SIG-M5 (cell line): ENCODE data around the gene CLGN.

Source experiments
- DNase-seq: peaks from one replicate; lab custom pipeline; 2025; lab: John Stamatoyannopoulos, UW

CLGN gene

DNA sequence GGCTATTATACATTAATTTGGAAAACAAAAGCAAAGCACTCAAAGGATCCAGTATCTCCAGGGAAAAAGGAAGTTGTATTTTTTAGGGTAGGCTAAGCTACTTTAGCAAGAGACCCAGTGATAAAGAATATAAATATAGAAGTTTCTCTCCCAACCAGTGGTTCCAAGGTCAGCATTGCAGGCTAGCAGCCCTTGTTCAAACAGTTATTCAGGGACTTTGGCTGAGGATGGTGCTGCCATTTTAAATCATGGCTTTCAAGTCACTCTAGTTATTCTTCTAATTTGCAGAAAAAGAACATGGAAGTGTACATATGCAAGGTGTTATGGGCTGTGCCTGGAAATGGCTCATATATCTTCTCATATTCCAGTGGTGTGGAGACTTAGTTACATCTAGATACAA lies 44.7 kb downstream of the CLGN start:
- no peak for DNase-seq

DNA sequence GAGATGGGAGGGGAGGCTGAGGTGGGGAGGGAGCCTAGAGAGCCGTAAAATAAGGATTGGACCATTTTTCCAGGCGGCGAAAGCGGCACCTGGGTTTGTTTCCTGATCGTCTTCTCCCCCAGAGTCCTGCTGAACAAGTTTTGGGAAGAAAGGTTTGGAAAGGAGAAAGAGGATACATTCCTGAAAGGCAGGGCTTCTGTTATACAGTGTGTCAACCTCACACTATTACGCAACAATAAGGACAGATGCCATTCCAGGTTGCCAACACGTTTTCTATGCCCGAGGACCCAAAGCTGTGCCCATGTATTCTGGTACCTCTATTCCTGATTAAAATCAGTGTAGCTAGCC lies 53.3 kb downstream of the CLGN start:
- DNase-seq: no peak

DNA sequence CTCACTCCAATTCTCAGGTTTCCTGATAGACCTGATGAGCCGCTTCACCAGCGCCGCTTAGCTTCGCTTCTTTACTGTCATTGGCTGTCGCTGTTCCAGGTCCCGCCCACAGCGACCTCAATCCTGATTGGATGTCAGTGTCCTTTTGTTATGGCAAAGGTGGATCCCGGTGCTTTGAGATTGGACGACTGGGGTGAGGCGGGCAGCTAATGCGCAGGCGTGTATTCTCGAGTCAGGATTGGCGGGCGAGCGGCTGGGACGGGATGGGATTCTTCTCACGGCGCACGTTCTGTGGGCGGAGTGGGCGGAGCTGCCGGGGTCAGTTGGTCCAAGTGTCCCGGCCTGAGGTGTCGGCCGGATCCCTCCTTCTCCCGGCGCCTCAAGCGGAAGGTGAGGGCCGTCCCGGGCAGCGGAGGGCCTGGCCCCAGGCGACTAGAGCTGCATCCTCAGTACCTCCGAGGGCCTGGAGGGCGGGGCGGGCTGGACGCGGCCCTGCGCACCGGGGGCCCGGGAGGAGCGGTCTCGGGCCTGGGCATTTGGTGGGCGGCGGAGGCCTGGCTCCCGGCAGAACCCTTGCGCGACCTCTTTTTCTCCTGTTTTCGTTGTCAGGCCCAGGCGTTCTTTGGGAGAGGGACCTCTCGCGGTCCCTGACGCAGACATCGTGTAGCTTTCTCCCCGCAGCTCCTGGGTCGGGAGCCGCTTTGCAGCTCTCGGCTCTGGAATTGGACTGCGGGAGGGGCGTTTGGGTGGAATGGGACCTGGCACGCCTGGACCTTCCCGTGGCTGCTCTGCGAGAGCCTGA lies 53.9 kb downstream of the CLGN start, which contains the start of gene SCOC:
SCOC (plus strand) TSS at position 319 of the 802 bp plus-strand sequence. CDS start 5,525 bp downstream, outside the sequence.
- DNase-seq: peak; percentile 86

DNA sequence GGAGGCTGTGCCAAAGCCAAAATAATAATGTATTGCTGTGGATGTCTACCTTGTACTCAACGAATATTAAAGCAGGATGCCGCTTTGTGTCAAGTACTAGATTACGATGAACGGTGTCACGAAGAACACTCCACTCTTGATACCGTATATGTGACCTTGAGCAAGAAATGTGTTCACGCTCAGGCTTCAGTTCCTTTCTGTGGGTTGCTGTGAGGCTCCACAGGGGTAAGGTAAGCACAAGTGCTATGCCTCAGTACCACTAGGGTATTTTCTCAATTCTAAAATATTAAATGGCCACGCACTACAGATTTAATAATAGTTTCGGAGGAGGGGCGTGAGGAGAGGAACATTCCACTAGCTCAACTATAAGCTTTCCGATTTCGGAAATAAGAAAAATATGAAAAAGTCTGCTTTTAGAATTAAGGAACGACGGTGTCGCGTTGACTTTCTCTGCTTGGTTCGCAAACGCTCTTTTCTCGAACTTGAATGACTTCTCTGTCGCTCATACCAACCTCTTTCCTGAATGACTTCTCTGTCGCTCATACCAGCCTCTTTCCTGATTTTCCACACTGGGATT lies 54.6 kb downstream of the CLGN start:
- peak; percentile 0 for DNase-seq

DNA sequence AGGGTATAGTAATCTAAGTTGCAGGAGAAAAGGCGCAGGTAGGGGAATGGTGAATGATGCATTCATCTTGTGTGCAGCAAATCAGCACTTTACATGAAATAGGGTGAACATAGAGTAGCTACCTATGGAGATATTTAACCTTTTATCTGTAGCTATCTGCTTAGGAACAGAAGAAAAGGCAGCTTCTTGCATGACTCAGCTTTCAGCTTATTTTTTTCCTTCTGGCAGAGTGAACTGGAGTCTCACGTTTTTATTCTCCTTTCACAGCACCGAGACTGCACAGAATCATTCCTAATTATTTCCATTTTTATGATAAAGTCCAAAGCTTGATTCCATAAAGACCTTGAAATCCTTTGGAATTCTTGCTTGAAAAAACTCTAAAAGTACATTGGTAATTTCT lies 58.8 kb downstream of the CLGN start:
- DNase-seq: no peak

DNA sequence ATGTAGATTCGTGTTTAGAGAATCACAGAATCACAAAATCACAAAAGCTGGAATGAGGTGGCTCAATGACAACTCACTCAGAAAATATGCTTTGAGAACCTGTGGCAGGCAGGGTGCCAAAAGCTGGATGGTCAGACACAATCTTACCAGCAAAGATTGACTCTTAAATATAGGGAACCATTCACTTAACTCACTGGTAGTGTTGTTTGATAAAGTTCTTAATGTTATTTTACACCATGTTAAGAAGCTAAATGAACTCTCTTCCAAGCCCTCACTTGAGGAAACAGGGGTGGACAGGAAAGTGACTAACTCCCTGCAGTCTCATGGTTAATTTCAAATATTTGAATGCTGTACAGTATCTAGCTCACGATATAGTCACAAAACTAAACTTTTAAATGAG lies 59.7 kb downstream of the CLGN start:
- DNase-seq: no peak

DNA sequence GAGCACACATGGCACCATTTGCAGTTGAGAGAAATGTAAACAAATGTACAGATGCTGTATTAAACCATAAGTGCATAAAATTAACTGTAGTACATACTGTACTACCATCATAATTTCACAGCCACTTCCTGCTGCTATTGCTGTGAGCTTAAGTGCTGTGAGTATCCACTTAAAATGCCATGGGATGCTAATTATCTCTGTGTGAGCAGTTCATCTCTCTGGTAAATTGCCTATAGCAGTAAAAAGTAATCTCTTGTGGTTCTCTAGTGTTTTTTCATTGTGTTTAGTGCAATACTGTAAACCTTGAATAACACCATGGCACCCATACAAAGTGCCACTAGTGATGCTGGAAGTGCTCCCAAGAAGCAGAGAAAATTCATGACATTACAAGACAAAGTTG lies 63.9 kb downstream of the CLGN start:
- DNase-seq: no peak

DNA sequence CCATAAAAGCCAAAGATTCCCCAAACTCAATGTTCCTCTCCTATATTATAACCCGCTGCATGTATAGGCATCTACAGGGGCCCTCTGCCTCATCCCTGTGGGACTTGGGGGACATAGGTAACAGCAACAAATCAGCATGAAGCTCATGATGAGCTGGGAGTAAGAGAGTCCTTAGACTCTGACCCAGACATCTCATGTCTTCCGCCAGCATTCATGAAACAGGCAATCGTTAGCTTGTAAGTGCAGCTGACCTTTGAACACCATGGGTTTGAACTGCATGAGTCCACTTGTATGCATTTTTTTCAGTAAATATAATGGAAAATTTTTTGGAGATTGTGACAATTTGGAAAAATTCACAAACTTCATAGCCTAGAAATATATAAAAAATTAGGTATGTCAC lies 64.4 kb downstream of the CLGN start:
- DNase-seq: no peak

DNA sequence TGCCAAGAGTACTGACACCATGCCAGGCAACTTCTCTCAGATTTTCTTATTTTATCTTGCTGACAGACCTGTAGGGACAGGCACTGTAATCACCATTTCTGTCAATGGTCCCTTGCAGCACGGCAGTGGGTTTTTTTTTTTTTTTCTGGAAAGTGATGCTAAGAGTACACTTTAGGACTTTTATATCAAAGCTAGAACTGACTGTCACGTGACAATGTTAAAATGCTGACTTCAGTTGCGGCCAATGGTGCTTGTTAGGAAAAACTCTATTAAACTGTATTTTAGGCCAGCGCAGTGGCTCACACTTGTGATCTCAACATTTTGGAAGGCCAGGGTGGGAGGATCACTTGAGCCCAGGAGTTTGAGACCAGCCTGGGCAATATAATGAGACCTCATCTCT lies 66.3 kb downstream of the CLGN start:
- DNase-seq: no peak

DNA sequence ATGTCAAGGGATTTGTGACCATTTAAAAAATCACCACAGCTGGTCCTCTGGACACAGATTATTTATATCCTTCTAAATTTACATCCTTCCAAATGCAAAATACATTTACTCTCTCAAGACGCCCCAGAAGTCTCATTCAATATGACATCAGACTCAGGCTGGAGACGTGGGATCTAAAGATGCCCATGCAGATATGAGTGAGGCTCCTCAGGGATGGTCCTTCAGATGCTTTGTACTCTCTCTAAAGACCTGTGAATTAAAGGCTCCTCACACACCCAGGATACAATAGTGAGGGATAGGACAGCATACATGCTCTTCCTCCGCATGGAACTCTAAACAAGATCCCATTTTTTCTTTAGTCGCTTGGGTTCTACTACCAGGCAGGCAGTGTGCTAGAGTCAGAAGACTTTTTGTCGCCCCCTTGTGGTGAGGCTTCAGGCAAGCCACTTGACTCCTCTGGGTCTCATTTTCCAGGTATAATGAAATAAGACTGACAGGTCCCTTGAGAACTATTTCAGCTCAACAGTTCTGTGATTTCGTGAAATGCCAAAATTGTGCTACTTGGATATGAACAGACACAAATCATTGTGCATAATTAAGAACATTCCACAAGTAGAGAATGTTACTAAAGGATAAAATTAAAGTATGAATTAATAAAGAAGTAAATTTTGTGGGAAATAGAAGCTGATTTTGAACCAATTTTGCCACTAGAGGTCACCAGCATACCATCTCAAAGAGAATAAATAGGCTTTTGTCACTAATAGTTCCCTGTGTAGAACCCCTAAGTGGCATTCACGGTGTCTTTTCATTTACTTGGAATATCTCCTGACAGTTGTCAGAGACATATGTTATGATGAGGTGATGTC lies 67.7 kb downstream of the CLGN start:
- no peak for DNase-seq

DNA sequence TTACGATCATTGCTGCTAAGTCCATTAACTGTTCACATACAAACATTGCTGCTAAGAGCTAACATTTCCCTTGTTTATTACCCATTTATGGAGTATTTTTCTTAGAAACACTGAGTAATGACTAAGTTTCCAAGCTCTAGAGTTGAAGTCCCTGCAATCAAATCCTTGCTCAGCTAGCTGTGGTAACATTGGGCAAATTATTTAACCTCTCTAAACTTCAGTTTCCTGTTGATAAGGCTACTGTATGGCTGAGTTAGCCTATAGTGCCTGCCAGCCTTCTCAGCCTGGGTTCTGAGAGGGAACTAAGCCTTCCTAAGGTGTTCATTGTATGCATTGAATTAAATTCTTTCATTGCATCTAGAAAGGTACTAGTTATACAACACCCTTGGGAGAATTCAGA lies 69.2 kb downstream of the CLGN start:
- DNase-seq: no peak

DNA sequence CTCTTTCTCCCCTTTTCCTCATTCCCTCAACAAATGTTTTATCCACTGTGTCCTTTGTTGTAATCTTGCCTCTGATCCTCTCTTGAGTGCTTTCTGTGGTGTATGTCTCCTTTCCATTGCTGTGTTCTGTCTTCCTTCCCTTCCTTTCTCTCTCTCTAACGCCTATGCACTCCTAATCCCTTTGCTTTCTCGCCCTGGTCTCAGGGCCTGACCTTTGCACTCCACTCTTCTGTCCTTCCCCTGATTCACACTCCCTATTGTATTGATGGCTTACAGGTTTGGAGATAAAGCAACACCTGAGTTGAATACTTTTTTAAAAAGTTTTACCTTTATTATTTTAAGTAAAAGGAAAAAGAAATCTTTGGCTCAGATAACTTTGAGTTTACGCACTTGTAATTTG lies 69.6 kb downstream of the CLGN start:
- no peak for DNase-seq

DNA sequence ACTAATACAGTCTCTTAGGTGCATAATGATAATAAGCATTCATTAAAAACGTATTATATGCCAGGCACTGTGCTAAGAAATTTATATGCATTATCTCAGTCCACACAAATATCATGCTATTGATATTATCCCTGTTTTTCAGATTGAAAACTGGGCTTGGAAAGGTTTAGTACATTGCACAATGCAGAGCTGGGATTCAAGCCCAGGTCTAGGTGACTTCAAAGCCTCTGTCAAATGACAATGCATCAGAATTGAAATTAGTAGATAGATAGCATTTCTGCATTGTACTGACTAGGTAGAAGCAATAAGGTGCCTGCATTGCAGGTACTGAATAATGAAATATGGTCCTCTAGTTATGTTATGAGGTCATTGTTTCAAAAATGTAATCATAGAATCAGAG lies 72.2 kb downstream of the CLGN start:
- no peak for DNase-seq

DNA sequence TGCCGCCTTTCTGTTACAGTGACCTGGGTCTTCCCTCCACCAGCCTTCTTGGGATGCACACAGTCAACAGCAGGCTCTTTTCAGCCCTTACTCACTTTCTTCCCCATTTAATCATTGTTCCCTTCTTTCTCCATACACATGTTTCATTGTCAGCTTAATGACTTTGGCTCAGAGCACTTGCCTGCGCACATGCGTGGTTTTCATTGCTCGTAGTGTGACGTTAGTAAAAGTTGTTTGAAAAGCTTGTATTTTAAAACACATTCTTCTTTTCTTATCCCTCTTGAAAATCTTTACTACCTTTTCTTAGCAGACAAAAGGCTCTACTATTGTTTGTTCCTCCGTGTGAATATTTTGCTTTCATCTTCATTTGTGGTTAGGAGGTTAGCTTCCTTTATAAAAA lies 73.7 kb downstream of the CLGN start:
- no peak for DNase-seq

DNA sequence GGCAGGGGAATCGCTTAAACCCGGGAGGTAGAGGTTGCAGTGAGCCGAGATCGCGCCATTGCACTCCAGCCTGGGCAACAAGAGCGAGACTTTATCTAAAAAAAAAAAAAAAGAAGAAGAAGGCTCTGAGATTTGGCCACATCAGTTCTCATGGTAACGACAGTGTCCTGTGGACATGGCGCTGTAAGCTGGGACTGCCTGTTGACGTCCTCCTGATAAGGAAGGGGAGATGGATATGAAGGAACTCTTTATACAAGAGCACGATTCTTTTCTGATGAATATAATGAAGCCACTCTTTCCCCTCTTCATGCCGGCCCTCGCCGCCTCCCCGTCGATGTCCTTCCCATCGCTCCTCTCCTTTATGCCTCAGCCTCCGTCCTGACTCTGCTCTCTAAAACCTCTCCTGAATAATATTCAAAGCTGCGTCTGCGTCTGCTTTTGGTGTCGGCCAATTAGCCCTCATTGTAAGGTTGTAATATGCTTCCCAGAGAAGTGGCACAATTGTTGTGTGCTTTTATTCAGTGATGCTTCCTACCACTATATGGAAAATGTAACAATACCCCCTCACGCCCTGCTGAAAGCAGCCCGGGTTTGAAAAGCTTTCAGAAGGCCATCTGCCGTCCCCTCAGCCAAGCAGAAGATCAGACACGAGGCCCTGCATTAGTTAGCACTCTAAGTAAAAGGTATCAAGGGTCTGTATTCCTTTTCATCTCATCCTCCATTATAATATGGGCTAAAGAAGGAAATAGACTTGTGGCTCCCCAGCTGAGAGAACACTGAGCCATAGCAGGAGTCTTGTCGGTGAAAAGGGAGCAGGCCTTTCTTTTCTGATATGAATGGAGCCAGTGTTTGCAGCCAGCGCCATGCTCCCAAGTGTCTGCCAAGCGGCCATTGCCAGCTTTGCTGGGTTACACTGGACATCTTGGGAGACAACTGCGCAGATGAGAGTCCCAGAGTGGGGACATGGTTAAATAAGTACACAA lies 76.1 kb downstream of the CLGN start:
- DNase-seq: no peak

DNA sequence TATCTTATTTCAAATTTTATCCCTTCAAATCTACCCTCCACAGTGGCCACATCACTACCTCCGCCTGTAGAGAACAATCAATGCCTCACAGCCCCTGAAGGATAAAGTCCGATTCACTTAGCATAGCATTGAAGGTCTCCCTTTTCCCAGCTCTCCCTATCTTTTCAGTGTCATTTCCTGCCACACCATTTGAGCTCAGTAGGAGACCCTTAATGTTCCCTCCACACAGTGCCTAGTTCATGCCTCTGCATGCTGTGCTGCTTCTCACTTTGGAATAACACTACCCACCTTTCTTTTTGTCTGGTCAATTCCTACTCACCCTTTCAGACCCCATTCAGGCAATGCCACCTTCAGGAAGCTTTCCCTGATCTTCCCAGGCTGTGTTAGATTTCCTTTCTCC lies 77.6 kb downstream of the CLGN start:
- no peak for DNase-seq

DNA sequence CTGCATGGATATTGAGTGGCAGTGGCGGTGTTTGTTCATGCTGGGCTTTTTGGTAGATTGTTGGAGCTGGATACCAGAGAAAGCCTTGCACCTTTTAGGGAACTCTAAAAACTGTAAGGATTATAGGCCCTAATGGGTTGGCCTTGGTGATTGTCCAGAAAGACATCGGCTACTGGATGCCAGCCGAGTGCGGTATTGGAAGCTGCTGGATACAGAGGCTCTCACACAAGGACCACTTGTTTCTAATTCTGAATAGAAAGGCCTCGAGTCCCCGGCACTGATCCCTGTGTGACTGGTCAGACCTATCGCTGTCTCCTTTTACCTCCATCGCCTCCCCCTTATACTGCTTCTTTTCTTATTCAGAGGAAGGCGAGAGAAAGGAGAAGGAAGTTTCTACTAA lies 81.3 kb downstream of the CLGN start:
- no peak for DNase-seq

DNA sequence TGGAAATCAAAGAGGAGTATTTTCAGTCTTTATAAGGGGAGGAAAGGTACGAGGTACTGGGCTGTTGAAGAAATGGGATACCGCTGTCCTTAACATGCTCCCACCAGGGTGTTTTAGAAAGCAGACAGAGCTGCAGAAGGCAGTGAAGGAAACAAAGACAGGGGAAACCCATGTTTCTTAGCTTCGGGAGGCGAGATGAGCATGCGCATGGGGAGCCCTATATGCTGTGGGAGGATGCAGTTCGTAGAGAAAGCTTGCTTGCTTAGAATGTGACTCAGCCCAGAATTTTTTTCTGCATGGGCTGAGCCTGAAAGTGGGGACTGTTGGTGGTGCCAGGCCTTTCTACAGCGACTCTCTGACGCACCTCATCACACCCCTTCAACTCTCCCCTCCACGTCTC lies 82.8 kb downstream of the CLGN start:
- no peak for DNase-seq

DNA sequence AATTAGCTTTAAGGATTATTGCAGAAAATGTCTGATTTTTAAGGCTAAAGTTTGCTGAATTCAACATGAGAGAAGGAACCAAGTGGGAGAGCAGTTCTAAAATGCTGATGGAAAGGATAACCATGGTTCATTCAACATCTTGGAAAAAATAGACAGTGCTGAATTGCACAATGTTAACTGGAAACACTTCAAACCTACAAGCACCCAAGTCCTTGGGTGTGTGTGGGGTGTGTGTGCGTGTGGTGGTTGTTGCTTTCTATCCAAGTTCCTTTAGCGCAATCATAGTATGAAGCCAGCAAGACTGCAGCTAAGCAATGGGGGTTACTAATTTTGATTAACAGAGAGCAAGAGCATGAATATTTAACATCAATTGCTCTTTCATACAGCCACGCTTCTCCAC lies 83.3 kb downstream of the CLGN start:
- DNase-seq: no peak

DNA sequence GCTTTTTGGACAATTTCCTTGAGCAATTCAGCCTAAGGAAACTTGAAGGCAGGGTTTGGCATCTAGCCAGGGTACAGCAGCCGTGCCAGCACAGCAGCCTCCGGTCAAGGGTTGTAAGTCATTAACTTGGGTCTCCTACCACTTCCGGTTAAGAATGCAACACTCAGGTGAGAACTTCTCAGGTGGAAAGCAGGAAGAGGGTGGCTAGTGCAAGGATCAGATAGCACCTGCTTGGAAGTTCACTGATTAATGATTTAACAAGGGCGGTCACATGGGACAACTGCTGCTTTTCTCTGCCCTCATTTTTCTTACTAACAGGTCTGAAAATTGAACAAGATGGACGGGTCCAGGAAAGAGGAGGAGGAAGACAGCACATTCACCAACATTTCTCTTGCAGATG lies 84.1 kb downstream of the CLGN start:
- DNase-seq: no peak

DNA sequence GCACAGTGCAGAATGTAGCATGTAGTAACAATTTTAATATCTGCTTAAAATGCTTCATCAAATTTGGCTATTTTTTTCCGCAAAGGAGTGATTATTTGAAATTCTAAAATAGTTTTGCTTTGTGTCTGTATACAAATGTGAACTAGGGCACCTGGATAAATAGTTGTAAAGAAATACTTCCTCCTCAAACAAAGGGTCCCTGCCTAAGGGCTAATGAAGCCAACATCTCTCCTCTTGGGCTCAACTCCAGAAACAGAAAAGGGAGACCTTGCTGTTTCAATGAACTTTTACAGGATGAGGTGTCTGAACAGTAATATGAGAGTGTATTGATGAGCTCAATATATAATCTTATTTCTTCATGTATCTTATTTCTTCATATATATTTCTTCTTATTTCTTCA lies 84.8 kb downstream of the CLGN start:
- no peak for DNase-seq
